WERI-Rb-1 (cell line): ENCODE measurements around the gene CELA2B.

Experiments used
- DNase-seq: peaks from one replicate; pipeline ENCODE4 v3.0.0-alpha.2; 2020
- H3K27ac ChIP-seq: fragments of 250-450 bp; sonication (Bioruptor Pico); 2 replicates; pipeline ENCODE4 v1.5.1; 2020; ENCODE audit warnings: mild to moderate bottlenecking, moderate library complexity
- H3K27me3 ChIP-seq: fragments of 250-450 bp; sonication (Bioruptor Pico); 2 replicates; pipeline ENCODE4 v1.5.1; 2021; ENCODE audit warnings: mild to moderate bottlenecking, low read depth, moderate library complexity; ENCODE audit not compliant: insufficient read depth, severe bottlenecking
- H3K36me3 ChIP-seq: fragments of 250-450 bp; sonication (Bioruptor Pico); 2 replicates; pipeline ENCODE4 v1.5.1; 2020; ENCODE audit warnings: mild to moderate bottlenecking, moderate library complexity
- H3K4me3 ChIP-seq: 2 replicates; pipeline ENCODE4 v1.5.1; 2011; ENCODE audit warnings: low read depth, mild to moderate bottlenecking, control low read depth, low read length
- H3K9me3 ChIP-seq: fragments of 250-450 bp; sonication (Bioruptor Pico); 2 replicates; pipeline ENCODE4 v1.5.1; 2021; ENCODE audit warnings: mild to moderate bottlenecking, moderate library complexity; ENCODE audit not compliant: severe bottlenecking
- TF ChIP-seq, protein P1 (sequence below): IDR thresholded peaks from 2 replicates; pipeline ENCODE4 v1.5.1; 2011; ENCODE audit warnings: low read depth, mild to moderate bottlenecking, control low read depth, inconsistent platforms, low read length

CELA2B gene

DNA sequence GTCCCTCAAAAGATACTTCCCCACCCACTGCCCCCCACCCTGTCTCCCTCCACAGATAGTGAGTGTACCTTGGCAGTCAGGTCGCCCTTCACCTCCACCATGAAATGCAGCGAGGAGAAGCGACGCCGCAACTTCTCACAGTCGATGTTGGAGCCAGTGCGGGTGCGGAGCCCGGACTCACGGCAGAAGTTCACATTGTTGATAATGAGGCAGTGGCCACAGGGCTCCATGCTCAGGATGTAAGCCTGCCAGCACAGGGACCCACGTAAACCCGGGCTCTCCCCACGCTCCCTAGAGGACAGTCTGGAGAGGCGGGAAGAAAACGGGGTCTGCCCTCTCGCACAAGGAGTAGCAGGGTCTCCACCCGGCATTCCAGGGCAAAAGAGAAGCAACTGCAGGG, 30.9 kb downstream of the CELA2B start:
- Histone ChIP-seq H3K4me3 (no peak overlapping the region), H3K9me3 (no peaks in the 10 kb centered on the region), H3K36me3 (peaks cover 9% of the 10 kb centered on the region), H3K27me3 (no peaks in the 10 kb centered on the region), H3K27ac (no peak overlapping the region)
- DNase-seq: no peak
- TF ChIP-seq, protein P1, sequence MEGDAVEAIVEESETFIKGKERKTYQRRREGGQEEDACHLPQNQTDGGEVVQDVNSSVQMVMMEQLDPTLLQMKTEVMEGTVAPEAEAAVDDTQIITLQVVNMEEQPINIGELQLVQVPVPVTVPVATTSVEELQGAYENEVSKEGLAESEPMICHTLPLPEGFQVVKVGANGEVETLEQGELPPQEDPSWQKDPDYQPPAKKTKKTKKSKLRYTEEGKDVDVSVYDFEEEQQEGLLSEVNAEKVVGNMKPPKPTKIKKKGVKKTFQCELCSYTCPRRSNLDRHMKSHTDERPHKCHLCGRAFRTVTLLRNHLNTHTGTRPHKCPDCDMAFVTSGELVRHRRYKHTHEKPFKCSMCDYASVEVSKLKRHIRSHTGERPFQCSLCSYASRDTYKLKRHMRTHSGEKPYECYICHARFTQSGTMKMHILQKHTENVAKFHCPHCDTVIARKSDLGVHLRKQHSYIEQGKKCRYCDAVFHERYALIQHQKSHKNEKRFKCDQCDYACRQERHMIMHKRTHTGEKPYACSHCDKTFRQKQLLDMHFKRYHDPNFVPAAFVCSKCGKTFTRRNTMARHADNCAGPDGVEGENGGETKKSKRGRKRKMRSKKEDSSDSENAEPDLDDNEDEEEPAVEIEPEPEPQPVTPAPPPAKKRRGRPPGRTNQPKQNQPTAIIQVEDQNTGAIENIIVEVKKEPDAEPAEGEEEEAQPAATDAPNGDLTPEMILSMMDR: no peak

DNA sequence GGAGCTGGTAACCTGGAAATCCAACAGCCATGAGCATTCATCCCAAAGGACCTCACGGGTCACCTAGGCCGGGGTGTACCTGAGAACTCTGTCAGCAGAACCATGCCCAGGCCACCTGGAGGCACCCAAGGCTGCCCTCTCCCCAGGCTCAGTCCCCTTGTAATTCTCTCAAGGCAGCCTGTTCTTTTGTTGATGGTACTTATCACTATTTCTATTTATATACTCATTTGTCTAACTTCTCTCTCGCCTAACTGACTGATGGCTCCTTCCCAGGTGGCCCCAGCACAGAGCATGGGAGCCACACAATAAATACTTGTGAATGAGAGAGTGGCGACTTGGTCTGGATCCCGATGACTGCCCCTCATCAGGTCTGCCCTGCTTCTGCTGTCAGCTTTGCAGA, 31.4 kb downstream of the CELA2B start:
- Histone ChIP-seq H3K27me3 (no peaks in the 10 kb centered on the region), H3K36me3 (peaks cover 9% of the 10 kb centered on the region), H3K9me3 (no peaks in the 10 kb centered on the region), H3K4me3 (no peak overlapping the region), H3K27ac (no peak overlapping the region)
- no peak for DNase-seq
- TF ChIP-seq, protein P1: no peak

DNA sequence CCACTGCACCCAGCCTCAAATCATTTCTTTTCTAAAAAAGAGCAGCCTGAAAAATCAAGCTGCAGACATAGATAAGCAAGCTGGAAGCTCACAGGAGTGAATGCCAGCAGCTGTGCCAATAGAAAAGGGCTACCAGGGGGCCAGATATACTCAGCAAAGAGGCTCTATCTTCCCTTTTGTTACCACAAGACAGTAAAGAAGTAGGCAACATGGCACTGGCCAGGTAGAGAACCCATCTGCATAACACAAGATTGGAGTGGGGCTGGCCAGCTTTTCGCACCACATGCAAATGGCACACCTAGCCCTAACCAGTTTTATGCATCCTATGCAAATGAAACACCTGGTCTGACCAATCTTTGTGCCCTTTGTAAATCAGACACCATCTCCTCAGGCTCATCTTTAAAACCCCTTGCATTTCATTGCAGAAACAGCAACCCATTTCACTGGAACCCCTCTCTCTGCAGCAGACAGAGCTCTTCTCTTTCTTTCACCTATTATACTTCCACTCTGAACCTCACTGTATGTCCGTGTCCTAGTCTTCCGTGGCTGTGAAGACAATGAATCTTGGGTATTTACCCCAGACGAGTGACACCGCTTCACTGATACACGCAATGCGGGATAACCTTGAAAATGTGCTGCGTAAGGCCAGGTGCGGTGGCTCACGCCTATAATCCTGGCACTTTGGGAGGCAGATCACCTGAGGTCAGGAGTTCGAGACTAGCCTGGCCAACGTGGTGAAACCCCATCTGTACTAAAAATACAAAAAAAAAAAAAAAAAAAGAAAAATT, 33.0 kb downstream of the CELA2B start:
- H3K27me3 ChIP-seq: no peaks in the 10 kb centered on the region
- H3K4me3 ChIP-seq: no peak overlapping the region
- no peak for DNase-seq

DNA sequence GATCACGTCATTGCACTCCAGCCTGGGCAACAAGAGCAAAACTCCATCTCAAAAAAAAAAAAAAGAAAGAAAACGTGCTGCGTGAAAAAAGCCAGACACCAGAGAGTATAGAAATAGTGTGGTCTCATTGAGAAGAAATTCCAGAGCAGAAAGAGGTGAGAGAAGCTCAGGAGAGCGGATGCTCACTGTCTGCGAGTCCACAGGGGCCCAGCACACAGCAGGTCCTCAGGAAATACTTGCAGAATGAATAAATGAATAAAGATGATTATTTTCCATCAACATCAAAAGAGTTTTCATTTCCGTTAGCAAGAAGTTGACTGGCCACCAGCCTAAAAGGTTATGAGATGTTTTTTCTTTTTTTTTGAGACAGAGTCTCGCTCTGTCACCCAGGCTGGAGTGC, 33.7 kb downstream of the CELA2B start:
- Histone ChIP-seq H3K27me3 (no peaks in the 10 kb centered on the region), H3K27ac (no peak overlapping the region), H3K9me3 (no peaks in the 10 kb centered on the region), H3K4me3 (no peak overlapping the region), H3K36me3 (peaks cover 7% of the 10 kb centered on the region)
- TF ChIP-seq, protein P1: no peak
- DNase-seq: no peak

More for the DNA sequence above, 33.0 kb downstream of the CELA2B start:
- H3K9me3 ChIP-seq: no peaks in the 10 kb centered on the region
- peaks cover 7% of the 10 kb centered on the region for H3K36me3 ChIP-seq
- no peak overlapping the region for H3K27ac ChIP-seq
- TF ChIP-seq, protein P1: no peak

DNA sequence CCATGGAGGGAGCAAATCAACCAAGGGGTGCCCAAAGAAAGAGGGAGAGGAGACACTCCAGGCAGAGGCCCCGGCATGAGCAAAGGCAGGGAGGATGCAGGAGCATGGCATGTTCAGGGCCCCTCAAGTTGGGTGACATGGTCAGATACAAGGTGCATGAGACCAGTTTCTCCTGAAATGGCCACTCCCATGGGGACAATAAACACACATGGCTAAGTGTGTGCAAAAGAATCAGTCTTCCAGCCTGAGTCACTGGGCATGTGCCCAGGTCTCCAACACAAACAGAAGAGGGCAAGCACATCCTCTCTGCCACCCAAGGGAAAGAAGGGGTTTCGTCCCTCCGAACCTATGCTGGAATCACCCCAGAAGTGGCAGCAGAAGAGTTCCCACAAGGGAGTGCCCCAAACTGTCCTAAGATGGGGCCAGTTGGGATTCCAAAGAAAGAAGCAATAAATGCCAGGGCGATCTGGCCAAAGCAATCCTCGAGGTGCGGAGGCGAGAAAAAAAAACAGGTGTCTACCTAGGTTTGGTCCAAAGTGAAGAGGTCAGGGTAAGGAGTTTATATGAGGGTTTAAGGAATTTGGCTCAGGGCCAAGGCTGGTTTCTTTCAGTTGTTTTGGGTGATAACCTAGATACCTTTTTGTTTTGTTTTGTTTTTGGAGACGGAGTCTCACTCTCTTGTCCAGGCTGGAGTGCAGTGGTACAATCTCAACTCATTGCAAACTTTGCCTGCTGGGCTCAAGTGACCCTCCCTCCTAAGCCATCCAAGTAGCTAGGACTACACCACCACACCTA, 34.9 kb downstream of the CELA2B start:
- H3K36me3 ChIP-seq: peaks cover 3% of the 10 kb centered on the region; the same call in 1 of the 2 replicates
- no peak overlapping the region for H3K27ac ChIP-seq
- H3K27me3 ChIP-seq: no peaks in the 10 kb centered on the region
- H3K9me3 ChIP-seq: no peaks in the 10 kb centered on the region
- no peak overlapping the region for H3K4me3 ChIP-seq
- no peak for DNase-seq
- TF ChIP-seq, protein P1: no peak
